Measurements from ENCODE around the gene NEURL1B. TPM values are rescaled to one million over a fixed set of nuclear protein-coding genes. Genes with fewer than 3 reads are reported as not detected.

Gene NEURL1B
- total and polyA plus RNA-seq, 4 experiments from 2014 or later, result 0.02 to 0.20 (median 0.08) TPM; not detected in 1

- no peak overlapping the region for H3K4me3 Mint-ChIP-seq
- no peak overlapping the region for H3K27ac Mint-ChIP-seq
- no peaks in the 10 kb centered on the region for H3K36me3 Mint-ChIP-seq
- H3K27ac ChIP-seq (ENCODE audit: low read depth, low read length), result no peak overlapping the region
- DNase-seq, result no peak
- H3K4me1 Mint-ChIP-seq, result no peaks in the 10 kb centered on the region
- H3K27me3 ChIP-seq (ENCODE audit: insufficient read depth, low read length), result no peaks in the 10 kb centered on the region
- intact Hi-C loops (cut with micrococcal nuclease), result no loop called here
- H3K27me3 Mint-ChIP-seq, result peaks cover 6 to 9% of the 10 kb centered on the region in 2 donors
- no peaks in the 10 kb centered on the region for H3K36me3 ChIP-seq (ENCODE audit: insufficient read depth, low read length)
- no peaks in the 10 kb centered on the region for H3K4me1 ChIP-seq (ENCODE audit: insufficient read depth, low read length)
- CTCF ChIA-PET (ENCODE audit: partially characterized antibody), result no interaction called here
- H3K9me3 Mint-ChIP-seq, result no peaks in the 10 kb centered on the region
- no peak overlapping the region for H3K4me3 ChIP-seq (ENCODE audit: low read length in 2 of 2)
- POLR2A ChIA-PET (ENCODE audit: partially characterized antibody), result no interaction called here
- no peaks in the 10 kb centered on the region for H3K9me3 ChIP-seq (ENCODE audit: control insufficient read depth in 1 of 2, low read length in 2 of 2)
Observed at GRCh38 chr5:172630482-172630881, 10.6 kb upstream of the NEURL1B start.

DNA sequence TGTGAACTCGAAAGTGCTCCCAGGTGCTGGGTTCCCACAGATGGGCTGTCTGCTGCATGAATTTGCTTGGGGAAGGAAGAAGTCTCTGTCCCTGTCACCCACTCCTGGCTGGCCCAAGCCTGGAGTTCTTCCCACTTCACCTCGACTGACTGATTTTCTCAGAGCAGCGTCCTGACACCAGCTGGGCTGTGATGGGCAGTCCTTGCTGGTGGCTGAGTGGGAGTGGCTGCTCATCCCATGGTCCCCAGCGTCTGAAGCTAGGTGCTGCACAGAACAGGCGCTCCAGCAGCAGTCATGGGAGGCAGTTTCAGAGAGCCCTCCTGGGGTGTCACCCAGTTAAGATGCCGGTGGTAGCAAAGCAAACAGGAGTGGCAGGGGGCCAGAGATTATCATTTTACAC lies 10.1 kb upstream of the NEURL1B start:
- Mint-ChIP-seq H3K4me3 (no peak overlapping the region), H3K9me3 (no peaks in the 10 kb centered on the region), H3K27ac (no peak overlapping the region), H3K4me1 (no peaks in the 10 kb centered on the region), H3K27me3 (peaks cover 9% of the 10 kb centered on the region in 2 donors), H3K36me3 (no peaks in the 10 kb centered on the region)
- Histone ChIP-seq H3K27ac (ENCODE audit: low read depth, low read length) (no peak overlapping the region), H3K4me3 (ENCODE audit: low read length in 2 of 2) (no peak overlapping the region), H3K9me3 (ENCODE audit: control insufficient read depth in 1 of 2, low read length in 2 of 2) (no peaks in the 10 kb centered on the region), H3K36me3 (ENCODE audit: insufficient read depth, low read length) (no peaks in the 10 kb centered on the region), H3K4me1 (ENCODE audit: insufficient read depth, low read length) (no peaks in the 10 kb centered on the region), H3K27me3 (ENCODE audit: insufficient read depth, low read length) (no peaks in the 10 kb centered on the region)
- DNase-seq, result no peak
- ChIA-PET CTCF (ENCODE audit: partially characterized antibody) (no interaction called here), POLR2A (ENCODE audit: partially characterized antibody) (no interaction called here)
- intact Hi-C loops (cut with micrococcal nuclease), result no loop called here

GRCh38 chr5:172632346-172633092 lies 8.5 kb upstream of the NEURL1B start:
- H3K36me3 ChIP-seq (ENCODE audit: insufficient read depth, low read length), result no peaks in the 10 kb centered on the region
- no peaks in the 10 kb centered on the region for H3K36me3 Mint-ChIP-seq
- no peaks in the 10 kb centered on the region for H3K4me1 Mint-ChIP-seq
- H3K27me3 ChIP-seq (ENCODE audit: insufficient read depth, low read length), result no peaks in the 10 kb centered on the region
- no peaks in the 10 kb centered on the region for H3K9me3 ChIP-seq (ENCODE audit: control insufficient read depth in 1 of 2, low read length in 2 of 2)
- no peak for DNase-seq
- H3K4me1 ChIP-seq (ENCODE audit: insufficient read depth, low read length), result no peaks in the 10 kb centered on the region
- peaks cover 5 to 7% of the 10 kb centered on the region in 2 donors for H3K27me3 Mint-ChIP-seq
- H3K9me3 Mint-ChIP-seq, result no peaks in the 10 kb centered on the region
- POLR2A ChIA-PET (ENCODE audit: partially characterized antibody), result no interaction called here
- H3K4me3 ChIP-seq (ENCODE audit: low read length in 2 of 2), result no peak overlapping the region
- H3K27ac Mint-ChIP-seq, result no peak overlapping the region
- no peak overlapping the region for H3K27ac ChIP-seq (ENCODE audit: low read depth, low read length)
- intact Hi-C loops (cut with micrococcal nuclease), result no loop called here
- CTCF ChIA-PET (ENCODE audit: partially characterized antibody), result no interaction called here
- H3K4me3 Mint-ChIP-seq, result no peak overlapping the region

GRCh38 chr5:172633403-172633970 lies 7.6 kb upstream of the NEURL1B start:
- Mint-ChIP-seq H3K4me3 (no peak overlapping the region), H3K27ac (peak overlapping the region in 1 of 7 donors; percentile 42), H3K9me3 (no peaks in the 10 kb centered on the region), H3K27me3 (peaks cover 5 to 9% of the 10 kb centered on the region in 2 donors), H3K4me1 (no peaks in the 10 kb centered on the region), H3K36me3 (no peaks in the 10 kb centered on the region)
- Histone ChIP-seq H3K4me3 (ENCODE audit: low read length in 2 of 2) (no peak overlapping the region), H3K9me3 (ENCODE audit: control insufficient read depth in 1 of 2, low read length in 2 of 2) (no peaks in the 10 kb centered on the region), H3K36me3 (ENCODE audit: insufficient read depth, low read length) (no peaks in the 10 kb centered on the region), H3K4me1 (ENCODE audit: insufficient read depth, low read length) (no peaks in the 10 kb centered on the region), H3K27me3 (ENCODE audit: insufficient read depth, low read length) (no peaks in the 10 kb centered on the region), H3K27ac (ENCODE audit: low read depth, low read length) (no peak overlapping the region)
- CTCF ChIA-PET (ENCODE audit: partially characterized antibody), result no interaction called here
- no peak for DNase-seq
- POLR2A ChIA-PET (ENCODE audit: partially characterized antibody), result no interaction called here
- intact Hi-C loops (cut with micrococcal nuclease), result no loop called here

DNA sequence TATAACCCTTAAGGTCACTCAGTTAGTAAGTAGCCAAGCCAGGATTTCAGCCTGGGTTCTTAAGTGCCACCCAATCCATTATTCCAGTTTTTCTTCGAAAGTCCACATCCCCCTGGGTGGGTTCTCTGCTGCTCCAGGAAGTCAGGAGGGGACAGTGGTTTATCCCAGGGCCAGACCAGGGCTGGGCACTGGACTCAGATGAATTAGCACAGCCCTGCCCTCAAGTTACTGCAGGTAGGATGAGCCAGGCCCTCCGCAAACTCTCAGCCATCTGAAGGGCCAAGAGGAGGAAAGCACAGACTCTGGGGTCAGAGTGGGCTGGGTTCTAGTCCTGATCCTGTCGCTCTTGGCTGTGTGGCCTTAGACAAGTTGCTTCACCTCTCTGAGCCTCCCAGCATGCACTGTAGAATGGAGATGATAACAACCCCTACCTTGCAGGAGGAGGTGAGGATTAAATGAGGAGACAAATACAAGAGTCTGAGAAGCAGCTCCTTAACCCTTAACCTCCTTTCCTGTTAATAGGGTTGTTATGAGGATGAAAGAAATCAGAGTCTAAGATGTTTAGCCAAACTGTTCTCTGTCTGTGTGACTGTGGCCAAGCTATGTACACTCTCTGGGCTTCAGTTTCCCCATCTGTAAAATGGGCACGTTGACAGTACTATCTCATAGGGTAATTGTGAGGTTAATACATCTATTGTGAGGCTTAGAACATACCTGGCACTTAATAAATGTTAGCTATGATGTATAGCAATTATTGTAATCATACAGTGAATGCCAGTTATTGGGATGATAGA lies 6.8 kb upstream of the NEURL1B start:
- Mint-ChIP-seq H3K4me3 (no peak overlapping the region), H3K27me3 (peaks cover 7 to 10% of the 10 kb centered on the region in 2 donors), H3K4me1 (no peaks in the 10 kb centered on the region), H3K9me3 (no peaks in the 10 kb centered on the region), H3K36me3 (no peaks in the 10 kb centered on the region), H3K27ac (no peak overlapping the region)
- Histone ChIP-seq H3K4me3 (ENCODE audit: low read length in 2 of 2) (no peak overlapping the region), H3K4me1 (ENCODE audit: insufficient read depth, low read length) (no peaks in the 10 kb centered on the region), H3K36me3 (ENCODE audit: insufficient read depth, low read length) (no peaks in the 10 kb centered on the region), H3K9me3 (ENCODE audit: control insufficient read depth in 1 of 2, low read length in 2 of 2) (no peaks in the 10 kb centered on the region), H3K27me3 (ENCODE audit: insufficient read depth, low read length) (no peaks in the 10 kb centered on the region), H3K27ac (ENCODE audit: low read depth, low read length) (no peak overlapping the region)
- DNase-seq, result no peak
- CTCF ChIA-PET (ENCODE audit: partially characterized antibody), result no interaction called here
- POLR2A ChIA-PET (ENCODE audit: partially characterized antibody), result no interaction called here
- intact Hi-C loops (cut with micrococcal nuclease), result no loop called here

DNA sequence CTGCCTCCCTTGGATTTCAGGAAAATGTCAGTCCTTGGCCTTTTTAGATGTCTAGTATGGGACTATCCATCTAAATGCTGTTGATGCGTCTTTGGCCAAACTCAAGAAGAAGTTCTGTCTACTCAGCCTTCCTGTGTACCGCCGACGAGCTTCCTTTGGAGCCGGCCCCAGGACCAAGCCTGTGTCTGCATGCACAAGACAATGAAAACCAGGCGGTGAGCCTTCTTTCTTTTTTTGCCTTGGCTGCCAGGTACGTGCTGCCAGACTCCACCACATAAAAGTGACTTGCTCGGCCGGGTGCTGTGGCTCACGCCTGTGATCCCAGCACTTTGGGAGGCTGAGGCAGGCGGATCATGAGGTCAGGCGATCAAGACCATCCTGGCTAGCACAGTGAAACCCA lies 6.0 kb upstream of the NEURL1B start:
- H3K4me3 Mint-ChIP-seq, result no peak overlapping the region
- peaks cover 9 to 14% of the 10 kb centered on the region in 2 donors for H3K27me3 Mint-ChIP-seq
- intact Hi-C loops (cut with micrococcal nuclease), result no loop called here
- H3K27ac Mint-ChIP-seq, result peak overlapping the region in 1 of 7 donors; percentile 57
- H3K4me1 Mint-ChIP-seq, result peaks cover 0 to 3% (median 0%) of the 10 kb centered on the region in 4 donors
- H3K9me3 Mint-ChIP-seq, result no peaks in the 10 kb centered on the region
- Histone ChIP-seq H3K4me3 (ENCODE audit: low read length in 2 of 2) (no peak overlapping the region), H3K27ac (ENCODE audit: low read depth, low read length) (no peak overlapping the region), H3K4me1 (ENCODE audit: insufficient read depth, low read length) (no peaks in the 10 kb centered on the region), H3K27me3 (ENCODE audit: insufficient read depth, low read length) (no peaks in the 10 kb centered on the region), H3K36me3 (ENCODE audit: insufficient read depth, low read length) (no peaks in the 10 kb centered on the region), H3K9me3 (ENCODE audit: control insufficient read depth in 1 of 2, low read length in 2 of 2) (no peaks in the 10 kb centered on the region)
- DNase-seq, result no peak
- ChIA-PET POLR2A (ENCODE audit: partially characterized antibody) (no interaction called here), CTCF (ENCODE audit: partially characterized antibody) (no interaction called here)
- no peaks in the 10 kb centered on the region for H3K36me3 Mint-ChIP-seq

- H3K9me3 Mint-ChIP-seq, result no peaks in the 10 kb centered on the region
Observed at GRCh38 chr5:172636279-172637050, 4.6 kb upstream of the NEURL1B start.

More at GRCh38 chr5:172636279-172637050, 4.6 kb upstream of the NEURL1B start:
- Histone ChIP-seq H3K9me3 (ENCODE audit: control insufficient read depth in 1 of 2, low read length in 2 of 2) (no peaks in the 10 kb centered on the region), H3K4me1 (ENCODE audit: insufficient read depth, low read length) (peaks cover 7% of the 10 kb centered on the region), H3K27me3 (ENCODE audit: insufficient read depth, low read length) (peaks cover 5% of the 10 kb centered on the region), H3K27ac (ENCODE audit: low read depth, low read length) (no peak overlapping the region), H3K36me3 (ENCODE audit: insufficient read depth, low read length) (no peaks in the 10 kb centered on the region), H3K4me3 (ENCODE audit: low read length in 2 of 2) (no peak overlapping the region)
- no peak overlapping the region for H3K27ac Mint-ChIP-seq
- peaks cover 13 to 16% of the 10 kb centered on the region in 2 donors for H3K27me3 Mint-ChIP-seq
- H3K36me3 Mint-ChIP-seq, result no peaks in the 10 kb centered on the region
- DNase-seq, result no peak
- peaks cover 0 to 11% (median 2%) of the 10 kb centered on the region in 4 donors for H3K4me1 Mint-ChIP-seq
- no peak overlapping the region for H3K4me3 Mint-ChIP-seq
- POLR2A ChIA-PET (ENCODE audit: partially characterized antibody), result no interaction called here
- intact Hi-C loops (cut with micrococcal nuclease), result no loop called here
- CTCF ChIA-PET (ENCODE audit: partially characterized antibody), result no interaction called here

Data from CD4-positive, alpha-beta memory T cell (primary cell).